Activated B cell treated with CpG ODN at 0.5 μM for 24 hours (primary cell): Measurements from ENCODE around the gene THSD4. TPM values are rescaled to one million over a fixed set of nuclear protein-coding genes. Genes with fewer than 3 reads are reported as not detected.
"Not testable (repeated sequence)": the region's sequence is repeated elsewhere in the genome, so short reads cannot be mapped to it uniquely, and the experiment has no call there.

Source experiments
- ATAC-seq: fragments of 200-7000 bp; cut with Tn5 transposase; one replicate; pipeline ENCODE4 v1.10.0; 2021; ENCODE audit warnings: low read depth, mild to moderate bottlenecking, moderate library complexity
- CTCF ChIA-PET: fragments of 350-600 bp; sonication (Branson Sonifier 250); formaldehyde crosslinking; loops from one replicate; lab custom pipeline; 2021; ENCODE audit warnings: antibody characterized with exemption; lab: Charles Lee
- POLR2A ChIA-PET: fragments of 350-600 bp; sonication (Branson Sonifier 250); formaldehyde crosslinking; loops from one replicate; lab custom pipeline; 2021; ENCODE audit warnings: antibody characterized with exemption; lab: Charles Lee
- DNase-seq: peaks from one replicate; pipeline ENCODE4 v3.0.0; 2022
- H3K27ac Mint-ChIP-seq: one replicate; pipeline ENCODE4 v1.8.0; 2020; ENCODE audit warnings: mixed read lengths
- H3K27me3 Mint-ChIP-seq: one replicate; pipeline ENCODE4 v1.8.0; 2021; ENCODE audit warnings: mixed read lengths
- H3K36me3 Mint-ChIP-seq: one replicate; pipeline ENCODE4 v1.8.0; 2021; ENCODE audit warnings: low read depth, mixed read lengths
- H3K4me1 Mint-ChIP-seq: one replicate; pipeline ENCODE4 v1.8.0; 2021; ENCODE audit warnings: mixed read lengths
- H3K4me3 Mint-ChIP-seq: one replicate; pipeline ENCODE4 v1.8.0; 2020; ENCODE audit warnings: mild to moderate bottlenecking, mixed read lengths
- H3K9me3 Mint-ChIP-seq: one replicate; pipeline ENCODE4 v1.8.0; 2020; ENCODE audit warnings: mixed read lengths
- CTCF ChIP-seq: fragments of 200-600 bp; IDR thresholded peaks from one replicate; pipeline ENCODE4 v1.8.0; 2022; ENCODE audit warnings: antibody characterized with exemption, mild to moderate bottlenecking
- intact Hi-C: fragments of 100-400 bp; cut with micrococcal nuclease; formaldehyde crosslinking; loops from one replicate; pipeline ENCODE4 v1.15.1; 2024
- total RNA-seq: library from RNA; stranded (reverse); gene quantifications from 2 replicates; pipeline ENCODE4 v1.2.3, GENCODE V29; 2022

THSD4 gene
- total RNA-seq, 1 donor from 2014 or later = not detected

DNA sequence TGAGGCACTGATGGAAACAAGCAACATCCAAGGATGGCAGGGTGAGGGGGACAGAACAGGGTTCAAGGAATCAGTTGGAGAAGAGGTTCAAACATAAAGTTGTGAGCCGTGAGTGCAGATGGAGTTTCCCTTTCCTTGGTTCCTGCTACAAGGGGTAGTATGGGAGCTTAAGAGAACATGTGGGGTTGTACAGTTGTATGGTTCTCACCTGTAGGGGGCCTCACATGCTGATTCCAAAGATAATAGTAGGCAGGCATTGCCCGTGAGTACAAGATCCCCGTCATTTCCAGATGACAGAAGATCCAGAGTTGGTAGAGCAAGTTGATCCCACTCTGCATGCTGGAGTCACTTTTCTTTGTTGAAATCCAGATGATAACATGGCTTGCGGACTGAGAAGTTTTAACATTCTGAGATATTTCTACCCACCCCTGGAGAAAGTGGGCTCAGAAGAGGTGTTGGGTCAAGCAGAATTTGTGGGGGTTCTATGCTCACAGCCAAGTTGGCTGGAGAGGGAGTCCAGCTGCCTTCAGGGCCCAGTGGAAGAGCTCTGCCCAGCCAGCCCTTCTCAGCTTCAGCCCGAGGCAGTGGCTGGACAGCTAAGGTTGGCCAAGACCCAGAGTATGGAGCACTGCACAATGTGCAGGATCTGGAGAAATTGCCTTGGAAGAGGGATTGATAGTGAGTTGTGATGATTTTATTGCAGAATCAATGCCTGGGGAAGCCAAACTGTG lies 141.8 kb downstream of the THSD4 start:
- CTCF ChIA-PET = no interaction called here

GRCh38 chr15:71259866-71260265 lies 144.6 kb downstream of the THSD4 start:
- H3K4me3 Mint-ChIP-seq = no peak overlapping the region
- H3K9me3 Mint-ChIP-seq = peaks cover 5% of the 10 kb centered on the region
- H3K27me3 Mint-ChIP-seq = no peaks in the 10 kb centered on the region
- no peak overlapping the region for H3K27ac Mint-ChIP-seq
- POLR2A ChIA-PET = no interaction called here
- CTCF ChIA-PET = no interaction called here
- TF ChIP-seq CTCF = no peak
- ATAC-seq (no peak), DNase-seq (no peak)
- H3K36me3 Mint-ChIP-seq = no peaks in the 10 kb centered on the region
- H3K4me1 Mint-ChIP-seq = no peaks in the 10 kb centered on the region
- intact Hi-C loops = no loop called here

More for the DNA sequence above, 141.8 kb downstream of the THSD4 start:
- H3K4me3 Mint-ChIP-seq = no peak overlapping the region
- no peaks in the 10 kb centered on the region for H3K4me1 Mint-ChIP-seq
- no peaks in the 10 kb centered on the region for H3K9me3 Mint-ChIP-seq
- ATAC-seq (no peak), DNase-seq (no peak)
- no peak overlapping the region for H3K27ac Mint-ChIP-seq
- H3K36me3 Mint-ChIP-seq = no peaks in the 10 kb centered on the region
- H3K27me3 Mint-ChIP-seq = no peaks in the 10 kb centered on the region
- no peak for TF ChIP-seq CTCF
- intact Hi-C loops = no loop called here
- POLR2A ChIA-PET = no interaction called here

GRCh38 chr15:71261418-71261817 lies 146.1 kb downstream of the THSD4 start:
- TF ChIP-seq CTCF = no peak
- no peaks in the 10 kb centered on the region for H3K4me1 Mint-ChIP-seq
- H3K36me3 Mint-ChIP-seq = no peaks in the 10 kb centered on the region
- DNase-seq (no peak), ATAC-seq (no peak)
- no peak overlapping the region for H3K4me3 Mint-ChIP-seq
- no peaks in the 10 kb centered on the region for H3K27me3 Mint-ChIP-seq
- peaks cover 5% of the 10 kb centered on the region for H3K9me3 Mint-ChIP-seq
- no peak overlapping the region for H3K27ac Mint-ChIP-seq
- CTCF ChIA-PET = no interaction called here
- POLR2A ChIA-PET = no interaction called here
- intact Hi-C loops = no loop called here

GRCh38 chr15:71261909-71262308 lies 146.6 kb downstream of the THSD4 start:
- Mint-ChIP-seq H3K27me3 (no peaks in the 10 kb centered on the region), H3K4me1 (no peaks in the 10 kb centered on the region)
- POLR2A ChIA-PET = no interaction called here

DNA sequence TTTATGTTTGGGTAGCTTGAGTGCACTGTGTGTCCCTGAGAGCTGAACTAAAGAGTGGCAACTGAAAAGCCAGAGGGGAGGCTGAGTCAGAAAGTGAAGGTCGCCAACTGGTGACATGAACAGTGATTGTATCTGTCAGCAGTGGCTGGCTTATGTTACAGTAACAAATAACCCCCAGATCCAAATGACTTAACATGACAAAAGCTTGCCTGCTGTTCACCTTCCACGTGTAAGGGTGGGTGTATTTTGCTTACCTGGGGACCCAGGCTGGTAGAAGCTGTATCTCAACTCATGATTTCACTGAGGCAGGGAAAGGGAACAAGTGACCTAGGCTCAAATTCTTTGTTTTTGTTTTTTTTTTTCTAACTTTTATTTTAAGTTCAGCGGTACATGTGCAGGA lies 147.3 kb downstream of the THSD4 start:
- ChIA-PET POLR2A (no interaction called here), CTCF (no interaction called here)
- DNase-seq (no peak), ATAC-seq (no peak)
- intact Hi-C loops = no loop called here
- Mint-ChIP-seq H3K4me1 (no peaks in the 10 kb centered on the region), H3K36me3 (no peaks in the 10 kb centered on the region), H3K27ac (no peak overlapping the region), H3K27me3 (no peaks in the 10 kb centered on the region), H3K4me3 (no peak overlapping the region), H3K9me3 (peaks cover 5% of the 10 kb centered on the region)
- TF ChIP-seq CTCF = no peak

More at GRCh38 chr15:71261909-71262308, 146.6 kb downstream of the THSD4 start:
- CTCF ChIA-PET = no interaction called here
- intact Hi-C loops = no loop called here
- ATAC-seq (no peak), DNase-seq (no peak)
- H3K4me3 Mint-ChIP-seq = no peak overlapping the region
- no peak for TF ChIP-seq CTCF
- H3K27ac Mint-ChIP-seq = no peak overlapping the region
- H3K36me3 Mint-ChIP-seq = no peaks in the 10 kb centered on the region
- peaks cover 5% of the 10 kb centered on the region for H3K9me3 Mint-ChIP-seq

DNA sequence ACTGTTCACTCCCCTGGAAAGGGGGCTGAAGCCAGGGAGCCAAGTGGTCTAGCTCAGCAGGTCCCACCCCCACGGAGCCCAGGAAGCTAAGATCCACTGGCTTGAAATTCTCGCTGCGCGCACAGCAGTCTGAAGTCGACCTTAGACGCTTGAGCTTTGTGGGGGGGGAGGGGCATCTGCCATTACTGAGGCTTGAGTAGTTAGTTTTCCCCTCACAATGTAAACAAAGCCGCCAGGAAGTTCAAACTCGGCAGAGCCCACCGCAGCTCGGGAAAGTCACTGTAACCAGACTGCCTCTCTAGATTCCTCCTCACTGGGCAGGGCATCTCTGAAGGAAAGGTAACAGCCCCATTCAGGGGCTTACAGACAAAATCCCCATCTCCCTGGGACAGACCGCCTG lies 150.3 kb downstream of the THSD4 start:
- H3K36me3 Mint-ChIP-seq, H3K27ac Mint-ChIP-seq, POLR2A ChIA-PET, H3K4me3 Mint-ChIP-seq, H3K27me3 Mint-ChIP-seq, ATAC-seq, H3K4me1 Mint-ChIP-seq, intact Hi-C loops, DNase-seq, CTCF ChIA-PET: not testable (repeated sequence)
- H3K9me3 Mint-ChIP-seq = peaks cover 18% of the 10 kb centered on the region
